Measurements from ENCODE around the gene ING5. TPM values are rescaled to one million over a fixed set of nuclear protein-coding genes. Genes with fewer than 3 reads are reported as not detected.

Gene ING5
- total RNA-seq, 2 experiments from 2014 or later, result 32.5 to 34.9 TPM

Other genes with a start within 250 kb of the ING5 start
- 10 to 100 TPM; 58.7 to 66.4 TPM for gene STK25, start 193.5 kb upstream of the ING5 start, total RNA-seq
- not detected for gene BOK, start 143.3 kb upstream of the ING5 start, total RNA-seq
- 10 to 100 TPM; 19.5 to 24.3 TPM for gene THAP4, start 64.9 kb upstream of the ING5 start, total RNA-seq
- 10 to 100 TPM; 94.0 to 94.5 TPM for gene ATG4B, start 64.3 kb upstream of the ING5 start, total RNA-seq
- 1 to 10 TPM; 3.7 to 6.0 TPM for gene DTYMK, start 15.2 kb upstream of the ING5 start, total RNA-seq
- gene D2HGDH, start 32.6 kb downstream of the ING5 start, total RNA-seq, result 10 to 100 TPM; 41.6 to 46.4 TPM
- gene GAL3ST2, start 74.8 kb downstream of the ING5 start, total RNA-seq, result 1 to 10 TPM in 1 of 2 experiments, under 1 TPM in 1; 0.81 to 1.1 TPM
- gene NEU4, start 107.2 kb downstream of the ING5 start, total RNA-seq, result 1 to 10 TPM; 2.9 to 3.0 TPM
- gene PDCD1, start 156.9 kb downstream of the ING5 start, total RNA-seq, result 10 to 100 TPM in 1 of 2 experiments, 1 to 10 TPM in 1; 8.0 to 10.7 TPM
- gene RTP5, start 167.7 kb downstream of the ING5 start, total RNA-seq, result 1 to 10 TPM; 1.8 to 2.7 TPM